Stimulated activated CD8-positive, alpha-beta memory T cell treated with anti-CD3 and anti-CD28 coated beads, Interleukin-7, amount 100 ng/mL, for 48 hours (primary cell): Measurements from ENCODE around the gene DCDC2.
"Not testable (repeated sequence)": the region's sequence is repeated elsewhere in the genome, so short reads cannot be mapped to it uniquely, and the experiment has no call there.

Source experiments
- DNase-seq, 2 donors: peaks; one replicate each; pipeline ENCODE4 v3.0.0-alpha.2; 2020; ENCODE audit warnings: low read depth in 1 of 2; ENCODE audit errors: extremely low read depth in 1 of 2

Gene DCDC2

GRCh38 chr6:24157886-24158285, 200.0 kb downstream of the DCDC2 start:
- DNase-seq: no peak

DNA sequence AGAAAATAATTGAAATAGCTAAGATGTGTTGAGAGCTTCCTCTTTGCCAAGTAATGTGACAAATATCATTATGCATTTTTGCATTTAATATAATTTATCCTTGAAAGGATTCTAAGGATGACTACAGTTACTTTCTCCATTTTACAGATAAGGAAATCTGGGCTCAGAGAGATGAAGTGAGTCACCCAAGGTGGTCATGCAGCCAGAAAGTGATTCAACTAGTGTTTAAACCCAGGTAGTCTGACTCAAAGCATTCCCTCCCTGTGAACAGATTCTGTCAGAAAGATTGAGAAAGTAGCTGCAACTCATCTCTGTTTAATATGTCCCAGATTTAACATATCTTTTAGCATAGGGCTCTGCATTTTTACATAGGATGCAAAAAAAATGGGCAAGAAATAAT, 203.7 kb downstream of the DCDC2 start:
- DNase-seq: no peak

- DNase-seq: no peak
Observed at GRCh38 chr6:24152014-24152413, 205.8 kb downstream of the DCDC2 start.

DNA sequence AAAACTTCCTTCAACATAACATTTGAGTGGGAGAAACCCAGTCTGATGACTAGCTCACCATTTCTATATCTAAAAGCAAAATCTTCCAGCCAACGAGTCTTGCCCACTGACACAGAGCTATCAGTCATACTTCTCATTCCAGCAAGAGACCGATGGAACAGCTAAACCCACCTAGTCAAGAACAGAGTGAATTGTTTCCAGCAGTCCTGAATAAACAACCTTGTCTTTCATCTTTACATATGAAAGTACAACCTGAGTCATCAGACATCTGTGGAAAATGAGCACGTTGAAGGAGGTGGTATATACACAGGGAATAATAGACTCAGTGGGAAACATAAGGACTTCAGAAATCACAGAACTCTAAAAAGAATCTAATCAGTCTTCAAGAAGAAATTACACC, 208.0 kb downstream of the DCDC2 start:
- no peak for DNase-seq

GRCh38 chr6:24149296-24149695, 208.6 kb downstream of the DCDC2 start:
- DNase-seq: no peak

DNA sequence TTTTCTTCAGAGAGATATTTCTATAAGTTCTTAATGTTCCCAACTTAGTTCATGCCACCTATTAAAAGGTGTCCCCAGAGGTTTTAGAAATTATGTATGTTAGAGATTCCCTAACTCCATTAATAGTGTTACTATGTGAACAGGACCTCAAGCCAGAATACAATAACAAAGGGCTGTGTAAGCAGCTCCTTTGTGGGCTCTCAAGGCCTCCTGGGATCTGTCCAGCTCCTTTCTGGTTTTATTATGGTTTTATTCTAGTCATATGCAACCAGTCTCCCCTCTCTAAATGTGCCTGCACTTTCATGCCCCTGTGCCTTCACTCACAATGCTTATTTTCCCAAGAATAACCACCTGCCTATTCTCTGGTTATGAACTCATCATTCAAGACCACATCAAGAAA, 209.2 kb downstream of the DCDC2 start:
- no peak for DNase-seq

GRCh38 chr6:24148154-24148570, 209.7 kb downstream of the DCDC2 start:
- DNase-seq: no peak

DNA sequence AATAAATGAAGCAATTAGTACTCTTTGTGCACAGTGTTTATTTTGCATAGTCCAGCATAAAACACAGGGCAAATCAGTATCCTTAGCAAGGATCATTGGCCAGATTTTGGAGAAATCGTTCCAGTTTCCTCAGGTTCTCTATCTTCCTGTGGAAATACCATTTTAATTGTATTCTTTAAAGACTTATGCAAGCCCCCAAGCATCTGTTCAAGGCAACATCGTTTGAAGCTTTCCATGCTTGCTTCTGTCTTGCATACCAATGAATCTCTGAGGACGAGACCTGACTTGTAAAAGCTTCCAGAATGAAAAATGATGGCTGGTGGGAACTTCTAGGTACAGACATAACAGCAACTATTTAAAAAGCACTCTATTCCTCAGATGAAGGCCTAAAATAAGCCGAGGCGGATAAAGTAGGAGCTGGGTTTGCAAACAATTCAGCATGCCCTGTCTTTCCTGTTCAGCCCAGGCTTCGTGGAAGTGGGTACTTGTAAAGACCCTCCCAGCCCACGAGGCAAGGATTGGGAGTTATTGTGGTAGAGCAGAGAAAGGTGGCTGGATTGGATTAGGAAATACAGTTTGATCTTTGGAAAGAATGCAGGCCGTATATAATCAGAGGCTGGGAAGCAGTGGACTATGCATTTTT, 210.2 kb downstream of the DCDC2 start:
- DNase-seq: no peak

- no peak for DNase-seq
Observed at GRCh38 chr6:24146871-24147270, 211.0 kb downstream of the DCDC2 start.

GRCh38 chr6:24145690-24146131, 212.1 kb downstream of the DCDC2 start:
- no peak for DNase-seq

- DNase-seq: not testable (repeated sequence)
Observed at GRCh38 chr6:24142733-24143132, 215.1 kb downstream of the DCDC2 start.

- DNase-seq: no peak
Observed at GRCh38 chr6:24140591-24140990, 217.3 kb downstream of the DCDC2 start.

GRCh38 chr6:24139639-24140038, 218.2 kb downstream of the DCDC2 start:
- no peak for DNase-seq

DNA sequence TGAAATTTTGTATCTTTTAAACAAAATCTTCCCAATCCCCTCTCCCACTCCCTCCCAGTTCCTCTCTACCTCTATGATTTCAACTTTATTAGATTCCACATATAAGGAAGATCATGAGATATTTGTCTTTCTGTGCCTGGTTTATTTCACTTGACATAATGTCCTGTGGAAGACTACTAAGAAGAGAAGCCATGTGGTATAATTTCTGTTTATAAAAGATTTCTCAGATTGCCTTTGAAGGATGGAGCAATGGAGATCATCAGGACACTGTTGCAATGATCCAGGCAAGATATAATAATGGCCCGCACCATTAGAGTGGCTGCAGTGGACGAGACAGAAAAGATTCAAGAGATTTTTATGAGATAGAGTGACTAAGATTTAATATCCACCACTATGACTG, 218.8 kb downstream of the DCDC2 start:
- DNase-seq: no peak

DNA sequence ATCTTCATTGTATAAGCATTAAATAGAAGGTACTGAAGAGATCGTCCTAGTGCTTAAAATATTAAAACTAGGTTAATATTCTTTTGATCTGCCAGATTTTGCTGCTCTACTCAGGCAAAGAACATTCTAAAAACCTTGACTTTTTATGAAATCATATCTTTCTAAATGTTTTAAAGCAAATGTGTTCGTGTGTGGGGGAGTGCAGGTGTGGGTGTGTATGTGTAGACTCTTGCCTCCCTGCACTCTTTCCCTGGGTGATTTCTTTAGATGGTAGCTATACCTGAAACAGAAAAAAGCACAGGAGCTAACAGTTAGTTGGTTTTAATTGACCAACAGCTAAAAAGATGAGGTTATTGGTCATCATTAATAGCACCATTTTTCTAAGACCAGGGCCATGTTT, 226.1 kb downstream of the DCDC2 start:
- DNase-seq: no peak

DNA sequence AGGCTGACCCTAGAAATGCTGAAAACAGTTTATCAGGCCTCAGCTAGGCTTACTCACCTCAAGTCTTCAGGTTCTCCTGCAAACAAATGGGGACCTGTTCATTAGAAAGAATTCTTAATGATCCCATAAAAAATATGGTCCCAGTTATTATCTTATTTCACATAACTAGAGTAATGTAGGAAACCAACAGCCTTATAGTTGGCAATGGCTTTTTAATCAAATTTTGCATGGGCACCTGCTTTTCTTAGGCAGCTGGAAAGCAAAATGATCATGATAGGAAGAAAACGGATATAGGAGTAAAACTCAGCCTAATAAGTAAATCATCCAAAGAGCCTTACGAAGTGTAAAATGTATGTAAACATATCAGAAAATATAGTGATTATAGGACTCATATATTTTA, 230.5 kb downstream of the DCDC2 start:
- no peak for DNase-seq

- no peak for DNase-seq
Observed at GRCh38 chr6:24126586-24127192, 231.2 kb downstream of the DCDC2 start.

GRCh38 chr6:24125980-24126379, 231.9 kb downstream of the DCDC2 start, which contains the start of gene NRSN1:
Gene NRSN1, plus strand, starts transcription at chr6:24126215. Its CDS starts 8,113 bp downstream, at chr6:24134328.
- DNase-seq: no peak

GRCh38 chr6:24122139-24122538, 235.7 kb downstream of the DCDC2 start:
- DNase-seq: no peak
